A204.1 (cell line): Measurements from ENCODE around the gene ADGRA3.

Experiments used
- FAIRE-seq: peaks from 2 replicates; lab custom pipeline; 2012; peaks lifted over from hg19 to GRCh38; lab: Jason Lieb, UNC

ADGRA3 gene

DNA sequence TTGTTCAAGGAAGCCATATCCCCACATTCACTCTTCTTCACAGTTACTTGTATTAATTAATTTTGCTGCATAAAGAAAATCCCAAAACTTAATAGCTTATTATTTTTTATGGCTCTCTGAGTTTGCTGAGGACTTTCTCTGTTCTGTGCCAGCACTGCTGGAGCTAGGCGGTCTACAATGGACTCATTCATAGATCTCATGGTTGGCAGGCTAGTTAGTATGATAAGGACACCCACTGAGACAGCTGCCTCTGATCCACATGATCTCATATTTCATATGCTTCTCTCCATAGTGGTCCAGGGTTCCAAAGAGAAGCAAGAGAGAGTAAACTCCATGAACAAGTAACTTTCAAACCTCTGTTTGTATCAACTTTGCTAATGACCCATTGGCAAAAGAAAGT lies 170.2 kb downstream of the ADGRA3 start:
- FAIRE-seq: no peak

DNA sequence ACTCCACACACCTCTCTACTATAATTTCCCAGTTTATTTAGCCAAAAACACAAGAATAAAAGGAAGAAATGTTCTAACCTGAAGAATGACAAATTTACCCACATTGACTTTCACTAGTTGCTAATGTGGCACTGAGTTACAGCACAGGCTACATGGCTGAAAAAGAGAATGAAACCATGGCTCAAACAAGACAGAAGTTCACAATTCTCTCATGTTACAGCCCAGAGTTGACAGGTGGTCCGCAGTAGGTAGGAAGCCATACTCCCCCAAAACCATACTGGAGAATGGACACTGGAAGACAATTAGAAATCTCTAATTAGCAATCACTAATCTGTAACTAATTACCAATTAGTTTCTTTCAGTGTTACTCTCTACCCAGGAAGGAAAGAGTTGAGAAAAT lies 170.8 kb downstream of the ADGRA3 start:
- FAIRE-seq: no peak

DNA sequence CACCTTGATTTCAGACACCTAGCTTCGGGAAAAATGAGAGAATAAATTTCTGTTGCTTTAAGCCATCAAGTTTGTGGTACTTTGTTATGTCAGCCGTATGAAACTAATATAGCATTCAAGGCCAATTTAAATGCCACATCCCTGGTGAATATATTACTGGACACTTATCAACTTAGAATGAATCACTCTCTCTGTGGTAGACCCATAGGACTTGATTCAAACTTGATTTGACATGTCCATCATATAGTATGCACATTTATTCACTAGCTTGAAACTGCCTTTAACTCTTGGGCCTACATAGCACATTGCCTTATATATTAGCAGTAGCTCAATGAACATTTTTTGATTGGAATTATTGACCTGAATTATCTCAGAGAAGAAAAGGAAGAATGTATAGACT lies 172.3 kb downstream of the ADGRA3 start:
- no peak for FAIRE-seq

DNA sequence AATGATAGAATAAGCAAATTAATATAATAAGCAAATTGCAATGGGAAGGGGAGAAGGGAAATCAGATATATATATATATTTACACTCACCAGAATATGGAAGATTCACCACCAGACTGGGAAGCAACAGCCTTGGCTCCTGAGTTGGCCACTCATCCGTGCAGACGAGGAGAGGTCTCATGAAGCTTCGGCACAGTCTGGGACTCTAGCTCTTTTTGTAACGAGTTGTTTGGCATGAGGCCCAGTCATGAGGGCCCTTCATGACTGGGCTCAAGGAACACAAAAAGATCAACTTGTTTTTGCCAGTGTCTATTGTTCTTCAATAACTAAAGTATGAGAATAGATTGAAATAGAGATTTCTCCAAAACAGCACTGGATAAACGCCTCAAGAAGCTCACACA lies 176.4 kb downstream of the ADGRA3 start:
- FAIRE-seq: no peak

DNA sequence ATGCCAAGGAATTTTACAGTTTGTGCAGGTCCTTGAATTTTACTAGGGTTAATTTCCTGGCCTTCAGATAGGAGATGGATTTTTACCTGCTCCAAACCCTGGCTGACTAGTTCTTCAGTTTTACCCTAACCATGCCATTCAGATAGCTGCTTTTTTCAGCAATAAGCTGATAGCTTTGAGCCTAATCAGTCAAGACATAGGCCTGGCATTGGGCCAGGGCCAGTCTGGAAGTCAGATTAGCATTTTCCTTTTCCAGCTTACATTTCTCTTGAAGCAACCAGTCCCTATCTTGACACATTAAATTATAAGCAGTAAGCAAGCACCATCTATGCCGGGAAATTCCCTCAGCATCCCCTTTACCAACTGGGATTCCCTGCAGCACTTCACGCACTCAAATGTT lies 177.1 kb downstream of the ADGRA3 start:
- FAIRE-seq: no peak
